SK-N-SH (cell line): Measurements from ENCODE around the gene OR5F1. TPM values are rescaled to one million over a fixed set of nuclear protein-coding genes. Genes with fewer than 3 reads are reported as not detected.

ENCODE experiments used
- CTCF ChIA-PET: fragments of 300-600, 350-600 bp; formaldehyde crosslinking; extraction: SDS; loops from one replicate; lab custom pipeline; 2021; lab: Yijun Ruan, JAX
- POLR2A ChIA-PET: fragments of 350-600 bp; sonication (Branson Sonifier 250); formaldehyde crosslinking; extraction: SDS; loops from one replicate; lab custom pipeline; 2020; ENCODE audit warnings: antibody characterized with exemption, inconsistent platforms; lab: Yijun Ruan, JAX
- DNase-seq: peaks from one replicate; pipeline ENCODE4 v3.0.0; 2012
- H2AFZ ChIP-seq: fragments of 200-600 bp; sonication (generic); 2 replicates; pipeline ENCODE4 v1.8.1; 2016; ENCODE audit warnings: antibody characterized with exemption, mild to moderate bottlenecking, low read depth
- H3F3A ChIP-seq: fragments of 200-600 bp; sonication (generic); replicated peaks from 2 replicates; pipeline ENCODE3; 2016; ENCODE audit warnings: antibody characterized with exemption, mild to moderate bottlenecking; ENCODE audit not compliant: insufficient read depth
- H3K27ac ChIP-seq, 2 experiments: fragments of 200-500 bp in 1 of 2; fragments of 200-600 bp in 1 of 2; sonication (Bioruptor generic) in 1 of 2; sonication (generic), shearing (Covaris generic) in 1 of 2; 2 replicates each; pipeline versions ENCODE4 v1.5.1 to v1.6.1; 2014 to 2016; ENCODE audit warnings: low read depth in 2 of 2, inconsistent platforms in 1 of 2, low read length in 1 of 2, mild to moderate bottlenecking in 1 of 2, mixed read lengths in 1 of 2
- H3K27me3 ChIP-seq: fragments of 200-600 bp; sonication (generic), shearing (Covaris generic); 2 replicates; pipeline ENCODE4 v1.6.1; 2016; ENCODE audit warnings: mixed run types; ENCODE audit not compliant: insufficient read depth
- H3K36me3 ChIP-seq, 2 experiments: fragments of 200-500 bp in 1 of 2; fragments of 200-600 bp in 1 of 2; sonication (Bioruptor generic) in 1 of 2; sonication (generic) in 1 of 2; replicated peaks in 1 of 2; 2 replicates each; pipeline versions ENCODE3 to v1.5.1; 2014 to 2016; ENCODE audit warnings: low read length in 1 of 2, mild to moderate bottlenecking in 1 of 2; ENCODE audit not compliant: insufficient read depth in 2 of 2, control insufficient read depth in 1 of 2
- H3K4me1 ChIP-seq, 2 experiments: fragments of 200-500 bp in 1 of 2; fragments of 200-600 bp in 1 of 2; sonication (Bioruptor generic) in 1 of 2; sonication (generic), shearing (Covaris generic) in 1 of 2; 2 replicates each; pipeline versions ENCODE4 v1.5.1 to v1.6.1; 2014 to 2016; ENCODE audit warnings: low read depth in 1 of 2, low read length in 1 of 2, mixed run types in 1 of 2; ENCODE audit not compliant: insufficient read depth in 2 of 2, control insufficient read depth in 1 of 2
- H3K4me2 ChIP-seq: fragments of 200-600 bp; sonication (generic), shearing (Covaris generic); 2 replicates; pipeline ENCODE4 v1.6.1; 2017; ENCODE audit warnings: mixed run types
- H3K4me3 ChIP-seq, 2 experiments: fragments of 200-500 bp in 1 of 2; fragments of 200-600 bp in 1 of 2; sonication (Bioruptor generic) in 1 of 2; sonication (generic), shearing (Covaris generic) in 1 of 2; 2 replicates each; pipeline versions ENCODE4 v1.5.1 to v1.8.1; 2014 to 2016; ENCODE audit warnings: low read depth in 2 of 2, inconsistent platforms in 1 of 2, low read length in 1 of 2, mild to moderate bottlenecking in 1 of 2, mixed read lengths in 1 of 2, moderate library complexity in 1 of 2
- H3K79me2 ChIP-seq: fragments of 200-600 bp; sonication (generic); 2 replicates; pipeline ENCODE4 v1.8.1; 2017; ENCODE audit warnings: mild to moderate bottlenecking; ENCODE audit not compliant: insufficient read depth
- H3K9ac ChIP-seq: fragments of 200-600 bp; sonication (generic); 2 replicates; pipeline ENCODE4 v1.6.1; 2017; ENCODE audit warnings: mixed run types
- H3K9me2 ChIP-seq: fragments of 200-600 bp; sonication (generic); 2 replicates; pipeline ENCODE4 v1.6.1; 2017; ENCODE audit warnings: mixed run types
- H3K9me3 ChIP-seq: fragments of 200-600 bp; sonication (generic); 2 replicates; pipeline ENCODE4 v1.6.1; 2017; ENCODE audit warnings: mixed run types, mild to moderate bottlenecking, moderate library complexity
- H4K20me1 ChIP-seq: fragments of 200-600 bp; sonication (generic); 2 replicates; pipeline ENCODE4 v1.6.1; 2017; ENCODE audit warnings: mild to moderate bottlenecking, mixed run types; ENCODE audit not compliant: insufficient read depth
- CHD2 ChIP-seq: fragments of 150-350 bp; IDR thresholded peaks from 2 replicates; pipeline ENCODE4 v1.6.1; 2018; ENCODE audit warnings: low read length; ENCODE audit not compliant: partially characterized antibody
- CTCF ChIP-seq: fragments of 200-600 bp; sonication (generic); IDR thresholded peaks from 2 replicates; pipeline ENCODE4 v1.6.1; 2017; ENCODE audit warnings: antibody characterized with exemption, mild to moderate bottlenecking, moderate library complexity
- EZH2phosphoT487 ChIP-seq: fragments of 200-600 bp; sonication (generic); IDR thresholded peaks from 2 replicates; pipeline ENCODE4 v1.6.1; 2017; ENCODE audit warnings: low read depth, mixed run types, mild to moderate bottlenecking, antibody characterized with exemption, moderate library complexity, borderline replicate concordance
- FOSL2 ChIP-seq: IDR thresholded peaks from 2 replicates; pipeline ENCODE4 v1.4.0; 2012; ENCODE audit warnings: low read depth, mild to moderate bottlenecking, moderate library complexity, borderline replicate concordance
- FOXJ3 ChIP-seq: sonication (generic); formaldehyde crosslinking; IDR thresholded peaks from 2 replicates; pipeline ENCODE4 v1.5.1; 2020; ENCODE audit warnings: mild to moderate bottlenecking, missing genetic modification reagents
- NFIC ChIP-seq: IDR thresholded peaks from 2 replicates; pipeline ENCODE4 v1.4.0; 2012; ENCODE audit warnings: borderline replicate concordance
- PBX3 ChIP-seq: IDR thresholded peaks from 2 replicates; pipeline ENCODE4; 2012
- RFX5 ChIP-seq: IDR thresholded peaks from 2 replicates; pipeline ENCODE4 v1.6.1; 2012; ENCODE audit warnings: mild to moderate bottlenecking, improper control_type of control experiment, low read length
- SIN3A ChIP-seq: IDR thresholded peaks from 2 replicates; pipeline ENCODE4 v1.6.1; 2012; ENCODE audit warnings: low read depth, mild to moderate bottlenecking, low read length, moderate library complexity, borderline replicate concordance
- WGBS: methylation state at CpG from one replicate; pipeline ENCODE4 v1.1.6; 2017; ENCODE audit warnings: low lambda C conversion rate; 5-methylcytosine and 5-hydroxymethylcytosine counted together
- polyA plus RNA-seq, 3 experiments: library from polyadenylated mRNA; depleted of rRNA; stranded (reverse); fragments of >200 nt; gene quantifications; 2 replicates each; pipeline ENCODE4 v1.2.3, GENCODE V29; 2012
- TF ChIP-seq, protein P1 (sequence below): fragments of 150-350 bp; IDR thresholded peaks from 2 replicates; pipeline ENCODE4 v1.6.1; 2016; ENCODE audit warnings: mild to moderate bottlenecking, low read depth, low read length

OR5F1 gene
- polyA plus RNA-seq, 1 of the 3 experiments (the other 2 are of a cell fraction), result not detected

GRCh38 chr11:55967914-55968313 is 26.5 kb downstream of the OR5F1 start:
- WGBS, result 3% methylated on average over 5 of the region's 5 CpGs
- TF ChIP-seq RFX5, result no peak
- TF ChIP-seq, protein P1, sequence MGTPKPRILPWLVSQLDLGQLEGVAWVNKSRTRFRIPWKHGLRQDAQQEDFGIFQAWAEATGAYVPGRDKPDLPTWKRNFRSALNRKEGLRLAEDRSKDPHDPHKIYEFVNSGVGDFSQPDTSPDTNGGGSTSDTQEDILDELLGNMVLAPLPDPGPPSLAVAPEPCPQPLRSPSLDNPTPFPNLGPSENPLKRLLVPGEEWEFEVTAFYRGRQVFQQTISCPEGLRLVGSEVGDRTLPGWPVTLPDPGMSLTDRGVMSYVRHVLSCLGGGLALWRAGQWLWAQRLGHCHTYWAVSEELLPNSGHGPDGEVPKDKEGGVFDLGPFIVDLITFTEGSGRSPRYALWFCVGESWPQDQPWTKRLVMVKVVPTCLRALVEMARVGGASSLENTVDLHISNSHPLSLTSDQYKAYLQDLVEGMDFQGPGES, result no peak
- no peak for TF ChIP-seq NFIC
- no peak for TF ChIP-seq PBX3
- no peak for TF ChIP-seq SIN3A
- no peak for TF ChIP-seq FOXJ3 (CRISPR knock-in tag)
- no peak for TF ChIP-seq CTCF
- H3F3A ChIP-seq, result no peaks in the 10 kb centered on the region
- no peak overlapping the region for H3K4me2 ChIP-seq
- ChIA-PET CTCF (no interaction called here), POLR2A (no interaction called here)
- DNase-seq, result no peak
- H2AFZ ChIP-seq, result no peak overlapping the region
- H3K36me3 ChIP-seq, result no peaks in the 10 kb centered on the region
- no peak overlapping the region for H3K27ac ChIP-seq
- H3K4me3 ChIP-seq, result no peak overlapping the region
- no peaks in the 10 kb centered on the region for H3K79me2 ChIP-seq
- H3K27me3 ChIP-seq, result no peaks in the 10 kb centered on the region
- H3K9ac ChIP-seq, result no peak overlapping the region
- H3K9me2 ChIP-seq, result no peaks in the 10 kb centered on the region
- no peaks in the 10 kb centered on the region for H3K4me1 ChIP-seq
- no peaks in the 10 kb centered on the region for H3K9me3 ChIP-seq
- H4K20me1 ChIP-seq, result no peaks in the 10 kb centered on the region

GRCh38 chr11:55966391-55966790 is 28.0 kb downstream of the OR5F1 start:
- Histone ChIP-seq H2AFZ (no peak overlapping the region), H3K4me1 (no peaks in the 10 kb centered on the region), H3K79me2 (no peaks in the 10 kb centered on the region), H4K20me1 (no peaks in the 10 kb centered on the region), H3F3A (no peaks in the 10 kb centered on the region), H3K4me3 (no peak overlapping the region), H3K36me3 (no peaks in the 10 kb centered on the region), H3K27me3 (no peaks in the 10 kb centered on the region), H3K27ac (no peak overlapping the region), H3K9me3 (no peaks in the 10 kb centered on the region), H3K9me2 (no peaks in the 10 kb centered on the region), H3K9ac (no peak overlapping the region), H3K4me2 (no peak overlapping the region)
- ChIA-PET CTCF (no interaction called here), POLR2A (no interaction called here)
- WGBS, result 18% methylated on average over 2 of the region's 2 CpGs
- DNase-seq, result no peak
- no peak for TF ChIP-seq CHD2
- no peak for TF ChIP-seq EZH2phosphoT487
- no peak for TF ChIP-seq FOSL2
